ENCODE results near the gene RRBP1.

The RRBP1 gene

GRCh38 chr20:17682103-17682888, at the start of gene RRBP1:
RRBP1 (minus strand) TSS chr20:17682242; CDS start chr20:17660507, 21,735 bp downstream.
- Histone ChIP-seq H3K9me3 (no peaks in the 10 kb centered on the region), H3K36me3 (peaks cover 21% of the 10 kb centered on the region), H4K20me1 (peaks cover 38% of the 10 kb centered on the region), H3K27me3 (no peaks in the 10 kb centered on the region), H3K4me2 (peak within 1 kb of the TSS; percentile 97), H3K4me1 (peaks cover 32% of the 10 kb centered on the region), H3K27ac (peak within 1 kb of the TSS; percentile 91), H3K9ac (peak within 1 kb of the TSS; percentile 94), H3K4me3 (peak within 1 kb of the TSS; percentile 88)
- TF ChIP-seq Cebpa-rat (IDR thresholded peaks at IDR 0.05), result peak; percentile 100

GRCh38 chr20:17731233-17731632, 49.2 kb upstream of the RRBP1 start:
- Histone ChIP-seq H3K27ac (no peak overlapping the region), H3K4me1 (no peaks in the 10 kb centered on the region), H3K9me3 (peaks cover 7% of the 10 kb centered on the region), H3K36me3 (no peaks in the 10 kb centered on the region), H3K9ac (no peak overlapping the region), H4K20me1 (no peaks in the 10 kb centered on the region), H3K27me3 (no peaks in the 10 kb centered on the region), H3K4me2 (no peak overlapping the region), H3K4me3 (no peak overlapping the region)
- no peak for TF ChIP-seq Cebpa-rat (IDR thresholded peaks at IDR 0.05)

GRCh38 chr20:17730071-17730470, 48.0 kb upstream of the RRBP1 start:
- Histone ChIP-seq H3K27ac (no peak overlapping the region), H3K27me3 (no peaks in the 10 kb centered on the region), H3K4me2 (no peak overlapping the region), H3K4me1 (no peaks in the 10 kb centered on the region), H3K9me3 (no peaks in the 10 kb centered on the region), H3K36me3 (no peaks in the 10 kb centered on the region), H4K20me1 (no peaks in the 10 kb centered on the region), H3K9ac (no peak overlapping the region), H3K4me3 (no peak overlapping the region)
- TF ChIP-seq Cebpa-rat (IDR thresholded peaks at IDR 0.05), result no peak

GRCh38 chr20:17728074-17728473, 46.0 kb upstream of the RRBP1 start:
- Histone ChIP-seq H3K4me3 (no peak overlapping the region), H3K27ac (no peak overlapping the region), H3K36me3 (no peaks in the 10 kb centered on the region), H3K9ac (no peak overlapping the region), H3K4me1 (no peaks in the 10 kb centered on the region), H3K9me3 (no peaks in the 10 kb centered on the region), H4K20me1 (no peaks in the 10 kb centered on the region), H3K4me2 (no peak overlapping the region), H3K27me3 (no peaks in the 10 kb centered on the region)
- no peak for TF ChIP-seq Cebpa-rat (IDR thresholded peaks at IDR 0.05)

GRCh38 chr20:17727351-17727750, 45.3 kb upstream of the RRBP1 start:
- no peaks in the 10 kb centered on the region for H3K4me1 ChIP-seq

GRCh38 chr20:17726902-17727301, 44.9 kb upstream of the RRBP1 start:
- H3K27ac ChIP-seq, result no peak overlapping the region
- H3K9me3 ChIP-seq, result no peaks in the 10 kb centered on the region
- no peaks in the 10 kb centered on the region for H3K27me3 ChIP-seq
- no peak overlapping the region for H3K4me2 ChIP-seq
- H3K36me3 ChIP-seq, result no peaks in the 10 kb centered on the region
- H3K9ac ChIP-seq, result no peak overlapping the region
- no peak overlapping the region for H3K4me3 ChIP-seq
- no peaks in the 10 kb centered on the region for H4K20me1 ChIP-seq
- no peak for TF ChIP-seq Cebpa-rat (IDR thresholded peaks at IDR 0.05)
- no peaks in the 10 kb centered on the region for H3K4me1 ChIP-seq

More at GRCh38 chr20:17727351-17727750, 45.3 kb upstream of the RRBP1 start:
- H3K27me3 ChIP-seq, result no peaks in the 10 kb centered on the region
- H3K4me3 ChIP-seq, result no peak overlapping the region
- no peak for TF ChIP-seq Cebpa-rat (IDR thresholded peaks at IDR 0.05)
- H3K9ac ChIP-seq, result no peak overlapping the region
- H3K9me3 ChIP-seq, result no peaks in the 10 kb centered on the region
- no peak overlapping the region for H3K4me2 ChIP-seq
- H3K36me3 ChIP-seq, result no peaks in the 10 kb centered on the region
- H3K27ac ChIP-seq, result no peak overlapping the region
- H4K20me1 ChIP-seq, result no peaks in the 10 kb centered on the region

GRCh38 chr20:17725094-17725835, 43.2 kb upstream of the RRBP1 start:
- Histone ChIP-seq H3K27ac (no peak overlapping the region), H3K4me2 (no peak overlapping the region), H3K27me3 (no peaks in the 10 kb centered on the region), H3K4me3 (no peak overlapping the region), H4K20me1 (no peaks in the 10 kb centered on the region), H3K9me3 (no peaks in the 10 kb centered on the region), H3K36me3 (no peaks in the 10 kb centered on the region), H3K4me1 (peaks cover 5% of the 10 kb centered on the region), H3K9ac (no peak overlapping the region)
- no peak for TF ChIP-seq Cebpa-rat (IDR thresholded peaks at IDR 0.05)

GRCh38 chr20:17723301-17723691, 41.3 kb upstream of the RRBP1 start:
- H3K9ac ChIP-seq, result no peak overlapping the region
- H3K9me3 ChIP-seq, result no peaks in the 10 kb centered on the region
- no peaks in the 10 kb centered on the region for H3K36me3 ChIP-seq
- peaks cover 5% of the 10 kb centered on the region for H3K4me1 ChIP-seq
- no peak overlapping the region for H3K4me3 ChIP-seq
- no peaks in the 10 kb centered on the region for H4K20me1 ChIP-seq
- TF ChIP-seq Cebpa-rat (IDR thresholded peaks at IDR 0.05), result no peak
- H3K27ac ChIP-seq, result no peak overlapping the region
- H3K4me2 ChIP-seq, result no peak overlapping the region
- H3K27me3 ChIP-seq, result no peaks in the 10 kb centered on the region

- Histone ChIP-seq H3K4me1 (peaks cover 5% of the 10 kb centered on the region), H3K4me3 (no peak overlapping the region), H3K27ac (no peak overlapping the region), H3K9me3 (no peaks in the 10 kb centered on the region), H3K27me3 (no peaks in the 10 kb centered on the region), H3K9ac (no peak overlapping the region), H4K20me1 (no peaks in the 10 kb centered on the region), H3K4me2 (no peak overlapping the region), H3K36me3 (no peaks in the 10 kb centered on the region)
- TF ChIP-seq Cebpa-rat (IDR thresholded peaks at IDR 0.05), result no peak
Observed at GRCh38 chr20:17722493-17723300, 40.7 kb upstream of the RRBP1 start.
